SU-DHL-6 (cell line): ENCODE measurements around the gene CITED2.
A peak's percentile ranks its signal among the peaks of the same experiment; 100 is the strongest.

Source experiments
- H2AFZ ChIP-seq: fragments of 200-600 bp; sonication (generic); 2 replicates; pipeline ENCODE4 v1.6.1; 2014; ENCODE audit warnings: low read depth, mild to moderate bottlenecking, moderate library complexity, mixed read lengths, antibody characterized with exemption, low read length; ENCODE audit not compliant: severe bottlenecking
- H3F3A ChIP-seq: fragments of 200-600 bp; shearing (Covaris generic); 2 replicates; pipeline ENCODE4 v1.6.0; 2016; ENCODE audit warnings: antibody characterized with exemption, mild to moderate bottlenecking; ENCODE audit not compliant: insufficient read depth
- H3K27ac ChIP-seq: fragments of 200-600 bp; sonication (generic); 2 replicates; pipeline ENCODE4 v1.5.1; 2016; ENCODE audit warnings: low read depth, mild to moderate bottlenecking, low read length, moderate library complexity, mixed read lengths
- H3K27me3 ChIP-seq: fragments of 200-600 bp; sonication (generic), shearing (Covaris generic); 2 replicates; pipeline ENCODE4 v1.6.0; 2014; ENCODE audit warnings: mild to moderate bottlenecking, low read length
- H3K36me3 ChIP-seq: fragments of 200-600 bp; sonication (generic); 2 replicates; pipeline ENCODE4 v1.6.1; 2014; ENCODE audit warnings: mild to moderate bottlenecking, low read length, mixed read lengths
- H3K4me2 ChIP-seq: fragments of 300-600, 200-600 bp; shearing (Covaris generic), sonication (generic); 2 replicates; pipeline ENCODE4 v1.6.0; 2014; ENCODE audit warnings: low read length, low read depth, mild to moderate bottlenecking; ENCODE audit not compliant: poor library complexity, severe bottlenecking
- H3K4me3 ChIP-seq: fragments of 200-600 bp; sonication (generic); 2 replicates; pipeline ENCODE4 v1.5.1; 2014; ENCODE audit warnings: antibody characterized with exemption, low read length, mild to moderate bottlenecking, mixed read lengths; ENCODE audit not compliant: insufficient read depth, poor library complexity, severe bottlenecking
- H3K79me2 ChIP-seq: fragments of 200-600 bp; sonication (generic); 2 replicates; pipeline ENCODE4 v1.6.1; 2014; ENCODE audit warnings: mild to moderate bottlenecking, low read length, moderate library complexity; ENCODE audit not compliant: insufficient read depth
- H3K9ac ChIP-seq: fragments of 200-600 bp; sonication (generic); 2 replicates; pipeline ENCODE4 v1.7.0; 2014; ENCODE audit warnings: mild to moderate bottlenecking, low read length
- H3K9me2 ChIP-seq: fragments of 200-600 bp; sonication (generic); replicated peaks from 2 replicates; pipeline ENCODE4 v1.6.1; 2014; ENCODE audit warnings: low read length; ENCODE audit not compliant: insufficient read depth
- H3K9me3 ChIP-seq: fragments of 200-600 bp; sonication (generic); 2 replicates; pipeline ENCODE4 v1.6.1; 2014; ENCODE audit warnings: low read length, mixed read lengths; ENCODE audit not compliant: insufficient read depth
- H4K20me1 ChIP-seq: fragments of 200-600 bp; sonication (generic); 2 replicates; pipeline ENCODE4 v1.6.1; 2014; ENCODE audit warnings: low read depth, mild to moderate bottlenecking, antibody characterized with exemption, low read length, moderate library complexity, mixed read lengths
- CTCF ChIP-seq: fragments of 200-600 bp; sonication (generic); IDR thresholded peaks from one replicate; pipeline ENCODE4 v1.5.1; 2017; ENCODE audit warnings: antibody characterized with exemption, mild to moderate bottlenecking, low read length, moderate library complexity; ENCODE audit not compliant: insufficient read depth, poor library complexity, severe bottlenecking
- EZH2phosphoT487 ChIP-seq: fragments of 200-600 bp; sonication (generic), shearing (Covaris generic); conservative IDR thresholded peaks from 2 replicates; pipeline ENCODE4 v1.6.1; 2018; ENCODE audit warnings: mild to moderate bottlenecking, antibody characterized with exemption, low read length, moderate library complexity, mixed read lengths

Gene CITED2

GRCh38 chr6:139330826-139331500, 43.5 kb downstream of the CITED2 start:
- H3K36me3 ChIP-seq = peaks cover 9% of the 10 kb centered on the region
- no peak for TF ChIP-seq EZH2phosphoT487
- TF ChIP-seq CTCF = no peak
- H3K27ac ChIP-seq = peak overlapping the region; percentile 72
- H3K9ac ChIP-seq = no peak overlapping the region
- no peaks in the 10 kb centered on the region for H3K9me3 ChIP-seq
- no peak overlapping the region for H3K4me3 ChIP-seq
- no peak overlapping the region for H2AFZ ChIP-seq
- H3K27me3 ChIP-seq = no peaks in the 10 kb centered on the region
- no peaks in the 10 kb centered on the region for H3K9me2 ChIP-seq
- H3K79me2 ChIP-seq = peaks cover 6% of the 10 kb centered on the region; the same call in 1 of the 2 replicates
- no peaks in the 10 kb centered on the region for H4K20me1 ChIP-seq
- peaks cover 48% of the 10 kb centered on the region for H3F3A ChIP-seq
- H3K4me2 ChIP-seq = peak overlapping the region; percentile 9

- Histone ChIP-seq H3K36me3 (peaks cover 9% of the 10 kb centered on the region), H3F3A (peaks cover 49% of the 10 kb centered on the region), H3K9me3 (no peaks in the 10 kb centered on the region), H3K4me2 (peak overlapping the region; percentile 9), H3K9me2 (no peaks in the 10 kb centered on the region), H3K27me3 (no peaks in the 10 kb centered on the region), H3K27ac (peak overlapping the region; percentile 72), H3K4me3 (no peak overlapping the region), H3K9ac (no peak overlapping the region), H4K20me1 (no peaks in the 10 kb centered on the region), H3K79me2 (peaks cover 6% of the 10 kb centered on the region; the same call in 1 of the 2 replicates), H2AFZ (no peak overlapping the region)
- TF ChIP-seq EZH2phosphoT487 = no peak
- no peak for TF ChIP-seq CTCF
Measured at GRCh38 chr6:139330306-139330705, 44.1 kb downstream of the CITED2 start.

- Histone ChIP-seq H3K36me3 (peaks cover 9% of the 10 kb centered on the region), H3K4me3 (no peak overlapping the region), H3F3A (peaks cover 52% of the 10 kb centered on the region), H3K9me3 (no peaks in the 10 kb centered on the region), H3K27me3 (no peaks in the 10 kb centered on the region), H3K79me2 (no peaks in the 10 kb centered on the region; the same call in 1 of the 2 replicates), H2AFZ (no peak overlapping the region), H4K20me1 (no peaks in the 10 kb centered on the region), H3K27ac (peak overlapping the region; percentile 72), H3K9me2 (no peaks in the 10 kb centered on the region), H3K4me2 (no peak overlapping the region), H3K9ac (0 out of 2 replicates have a peak overlapping the region, but pooled peaks have one; percentile 2)
- TF ChIP-seq CTCF = no peak
- no peak for TF ChIP-seq EZH2phosphoT487
Measured at GRCh38 chr6:139329224-139329623, 45.2 kb downstream of the CITED2 start.
